Lung (tissue), 12 donors: ENCODE measurements around the gene RBPJL. TPM values are rescaled to one million over a fixed set of nuclear protein-coding genes. Genes with fewer than 3 reads are reported as not detected.

ENCODE experiments used
- ATAC-seq: fragments of 200-7000 bp; cut with Tn5 transposase; one replicate; pipeline ENCODE4 v1.9.1; 2020; ENCODE audit warnings: moderate number of reproducible peaks; ENCODE audit not compliant: insufficient read depth, low FRiP score
- DNase-seq, 3 donors: peaks; one replicate each; pipeline ENCODE4 v3.0.0-alpha.2; 2013 to 2017
- H3K27ac ChIP-seq, 2 donors: one replicate each; pipeline ENCODE4 v1.5.1; 2013; ENCODE audit warnings: mild to moderate bottlenecking in 2 of 2, moderate library complexity in 2 of 2, control low read depth in 1 of 2, inconsistent platforms in 1 of 2, low read depth in 1 of 2, low read length in 1 of 2
- H3K27me3 ChIP-seq, 3 donors: one replicate each; pipeline ENCODE4 v1.5.1; 2013; ENCODE audit warnings: low read length in 2 of 3; ENCODE audit not compliant: control insufficient read depth in 3 of 3, insufficient read depth in 3 of 3
- H3K36me3 ChIP-seq, 4 donors: one replicate each; pipeline ENCODE4 v1.5.1; 2013; ENCODE audit warnings: low read length in 4 of 4, mild to moderate bottlenecking in 1 of 4, moderate library complexity in 1 of 4; ENCODE audit not compliant: control insufficient read depth in 4 of 4, insufficient read depth in 4 of 4
- H3K4me1 ChIP-seq, 5 donors: one replicate each; pipeline ENCODE4 v1.5.1; 2013; ENCODE audit warnings: low read length in 5 of 5, mild to moderate bottlenecking in 2 of 5, moderate library complexity in 1 of 5; ENCODE audit not compliant: control insufficient read depth in 5 of 5, insufficient read depth in 5 of 5
- H3K4me3 ChIP-seq: one replicate; pipeline ENCODE4 v1.5.1; 2013; ENCODE audit warnings: mild to moderate bottlenecking, control low read depth, moderate library complexity
- H3K9ac ChIP-seq, 2 donors: one replicate each; pipeline ENCODE4 v1.5.1; 2013; ENCODE audit warnings: low read length in 2 of 2, control low read depth in 1 of 2; ENCODE audit not compliant: insufficient read depth in 1 of 2
- H3K9me3 ChIP-seq, 4 donors: one replicate each; pipeline ENCODE4 v1.5.1; 2013; ENCODE audit warnings: low read length in 3 of 4, mild to moderate bottlenecking in 1 of 4, moderate library complexity in 1 of 4; ENCODE audit not compliant: control insufficient read depth in 4 of 4, insufficient read depth in 3 of 4
- CTCF ChIP-seq: IDR thresholded peaks from 2 replicates; pipeline ENCODE4 v1.5.1; 2012; ENCODE audit warnings: mild to moderate bottlenecking; ENCODE audit errors: control extremely low read depth, extremely low read depth
- WGBS, 2 donors: extraction: QIAGEN DNeasy Blood & Tissue Kit; methylation state at CpG; one replicate each; pipeline ENCODE4 v1.1.7; 2013; 5-methylcytosine and 5-hydroxymethylcytosine counted together
- polyA plus RNA-seq, 2 donors: library from polyadenylated mRNA; stranded (reverse); fragments of 200-250 nt; gene quantifications; one replicate each; pipeline ENCODE4 v1.2.1, GENCODE V29; 2013
- total RNA-seq, 2 donors: library from RNA; depleted of rRNA in 1 of 2; stranded (reverse); fragments of >200 nt in 1 of 2; gene quantifications; one replicate each; pipeline ENCODE4 v1.2.1, GENCODE V29; 2014 to 2021
- donor health status: control.
- donor health status: control.
- donor health status: Bipolar disorder and iron deficiency.
- donor health status: healthy.
- donor health status: DM: yes; HTN: yes; CAD: no.

The RBPJL gene
- total and polyA plus RNA-seq, 4 donors = 0.12 TPM; not detected in 3

- H3K27me3 ChIP-seq = no peaks in the 10 kb centered on the region
- 73 to 81% methylated on average over 7 of the region's 7 CpGs for WGBS, 2 donors
- ATAC-seq (peak; percentile 32), DNase-seq (no peak)
- H3K36me3 ChIP-seq = peaks cover 14 to 40% (median 29%) of the 10 kb centered on the region in 4 donors
- H3K4me1 ChIP-seq = peaks cover 0 to 3% (median 0%) of the 10 kb centered on the region in 5 donors
- TF ChIP-seq CTCF = no peak
- H3K9ac ChIP-seq = no peak overlapping the region
- no peak overlapping the region for H3K4me3 ChIP-seq
- H3K9me3 ChIP-seq = no peaks in the 10 kb centered on the region
- H3K27ac ChIP-seq = peak overlapping the region in 1 of 2 donors; percentile 64
These were observed 23.1 kb downstream of the RBPJL start for GRCh38 chr20:45329497-45330319.

- no peak overlapping the region for H3K4me3 ChIP-seq
- H3K9ac ChIP-seq = no peak overlapping the region
- WGBS, 2 donors = 95 to 98% methylated on average over 3 of the region's 3 CpGs
- H3K27ac ChIP-seq = peak overlapping the region in 1 of 2 donors; percentile 64
- ATAC-seq (no peak), DNase-seq (no peak)
- no peaks in the 10 kb centered on the region for H3K9me3 ChIP-seq
- H3K36me3 ChIP-seq = peaks cover 17 to 45% (median 31%) of the 10 kb centered on the region in 4 donors
- no peaks in the 10 kb centered on the region for H3K27me3 ChIP-seq
- TF ChIP-seq CTCF = no peak
- H3K4me1 ChIP-seq = peaks cover 0 to 3% (median 0%) of the 10 kb centered on the region in 5 donors
These were observed 23.8 kb downstream of the RBPJL start for GRCh38 chr20:45330476-45330875.

- Histone ChIP-seq H3K4me3 (no peak overlapping the region), H3K4me1 (peaks cover 0 to 15% (median 10%) of the 10 kb centered on the region in 5 donors), H3K27me3 (no peaks in the 10 kb centered on the region), H3K36me3 (peaks cover 0 to 23% (median 11%) of the 10 kb centered on the region in 4 donors), H3K9me3 (no peaks in the 10 kb centered on the region), H3K27ac (peak overlapping the region; percentile 84 to 89), H3K9ac (no peak overlapping the region)
- 75 to 79% methylated on average over 11 of the region's 11 CpGs for WGBS, 2 donors
- TF ChIP-seq CTCF = no peak
- DNase-seq (no peak), ATAC-seq (peak; percentile 45)
These were observed 30.1 kb downstream of the RBPJL start for GRCh38 chr20:45336530-45337366.
